Aorta (tissue), 5 donors: ENCODE data around the gene SASH1. TPM values are rescaled to one million over a fixed set of nuclear protein-coding genes. Genes with fewer than 3 reads are reported as not detected.

Experiments used
- ATAC-seq: fragments of 200-7000 bp; cut with Tn5 transposase; one replicate; pipeline ENCODE4 v1.9.1; 2022; ENCODE audit warnings: moderate library complexity; ENCODE audit not compliant: low FRiP score
- DNase-seq, 2 donors: peaks; one replicate each; pipeline ENCODE4 v3.0.0-alpha.2; 2020
- H3K27ac ChIP-seq, 2 donors: one replicate each; pipeline ENCODE4 v1.5.1; 2013; ENCODE audit warnings: low read length in 2 of 2, mild to moderate bottlenecking in 2 of 2, moderate library complexity in 2 of 2, control low read depth in 1 of 2, inconsistent platforms in 1 of 2, low read depth in 1 of 2
- H3K27me3 ChIP-seq, 2 donors: one replicate each; pipeline ENCODE4 v1.6.1; 2013; ENCODE audit warnings: control low read depth in 1 of 2, low read length in 1 of 2, mild to moderate bottlenecking in 1 of 2, moderate library complexity in 1 of 2; ENCODE audit not compliant: insufficient read depth in 2 of 2, control insufficient read depth in 1 of 2
- H3K36me3 ChIP-seq, 2 donors: one replicate each; pipeline ENCODE4 v1.6.1; 2013; ENCODE audit warnings: control low read depth in 1 of 2, low read length in 1 of 2, mild to moderate bottlenecking in 1 of 2; ENCODE audit not compliant: insufficient read depth in 2 of 2, control insufficient read depth in 1 of 2
- H3K4me1 ChIP-seq, 2 donors: one replicate each; pipeline ENCODE4 v1.6.1; 2013; ENCODE audit warnings: low read length in 2 of 2, control low read depth in 1 of 2, mild to moderate bottlenecking in 1 of 2, moderate library complexity in 1 of 2; ENCODE audit not compliant: insufficient read depth in 2 of 2, control insufficient read depth in 1 of 2
- H3K4me3 ChIP-seq, 2 donors: one replicate each; pipeline ENCODE4 v1.5.1; 2013; ENCODE audit warnings: low read length in 2 of 2, control low read depth in 1 of 2, mild to moderate bottlenecking in 1 of 2
- H3K9me3 ChIP-seq: one replicate; pipeline ENCODE4 v1.6.1; 2013; ENCODE audit warnings: mild to moderate bottlenecking, low read length; ENCODE audit not compliant: control insufficient read depth
- WGBS, 2 donors: extraction: QIAGEN DNeasy Blood & Tissue Kit; methylation state at CpG; one replicate each; pipeline ENCODE4 v1.1.7; 2013; 5-methylcytosine and 5-hydroxymethylcytosine counted together
- intact Hi-C, 2 donors: fragments of 100-400 bp; cut with DNase I; formaldehyde crosslinking; loops; one replicate each; pipeline versions ENCODE4 v1.14.2 to v1.15.0; 2022
- polyA plus RNA-seq, 2 donors: library from polyadenylated mRNA; stranded (reverse); fragments of 200-250 nt; gene quantifications; one replicate each; pipeline ENCODE4 v1.2.3, GENCODE V29; 2013
- total RNA-seq, 2 donors: library from RNA; stranded (reverse); fragmentation: NEBNext Ultra II Directional; extraction: Animal tissue kit (Norgen Biotek cat#: 25700); gene quantifications; one replicate each; pipeline ENCODE4 v1.2.1, GENCODE V29; 2021
- donor health status: healthy with polysubstance abuse.
- donor health status: Bipolar disorder and iron deficiency.
- donor health status: DM: no; HTN: no; CAD: no.
- donor health status: DM: no; HTN: no; CAD: no.
- donor health status: DM: yes; HTN: yes; CAD: no.

The SASH1 gene
- total and polyA plus RNA-seq, 4 donors: 10.3 to 120 (median 67.8) TPM

DNA sequence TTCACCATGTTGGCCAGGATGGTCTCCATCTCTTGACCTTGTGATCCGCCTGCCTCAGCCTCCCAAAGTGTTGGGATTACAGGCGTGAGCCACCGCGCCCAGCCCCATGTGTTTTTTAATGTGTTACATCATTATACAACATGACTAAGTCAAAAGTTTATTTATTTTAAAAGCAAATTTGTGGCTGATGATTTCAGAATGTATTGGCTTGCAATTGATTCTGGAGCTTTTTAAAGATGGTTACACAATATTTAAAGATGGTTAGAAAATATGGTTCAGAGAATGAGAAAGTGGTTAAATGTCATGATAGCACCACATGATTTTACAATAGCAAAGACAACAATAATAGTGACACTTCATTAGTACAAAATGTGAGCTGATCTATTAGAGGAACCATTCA lies 80.5 kb downstream of the SASH1 start:
- ATAC-seq (no peak), DNase-seq (no peak)
- H3K27ac ChIP-seq: no peak overlapping the region
- WGBS, 2 donors: 69 to 83% methylated on average over 4 of the region's 4 CpGs
- intact Hi-C loops: no loop called here
- no peaks in the 10 kb centered on the region for H3K9me3 ChIP-seq
- H3K27me3 ChIP-seq: no peaks in the 10 kb centered on the region
- no peaks in the 10 kb centered on the region for H3K36me3 ChIP-seq
- H3K4me1 ChIP-seq: peaks cover 0 to 2% of the 10 kb centered on the region in 2 donors
- no peak overlapping the region for H3K4me3 ChIP-seq

DNA sequence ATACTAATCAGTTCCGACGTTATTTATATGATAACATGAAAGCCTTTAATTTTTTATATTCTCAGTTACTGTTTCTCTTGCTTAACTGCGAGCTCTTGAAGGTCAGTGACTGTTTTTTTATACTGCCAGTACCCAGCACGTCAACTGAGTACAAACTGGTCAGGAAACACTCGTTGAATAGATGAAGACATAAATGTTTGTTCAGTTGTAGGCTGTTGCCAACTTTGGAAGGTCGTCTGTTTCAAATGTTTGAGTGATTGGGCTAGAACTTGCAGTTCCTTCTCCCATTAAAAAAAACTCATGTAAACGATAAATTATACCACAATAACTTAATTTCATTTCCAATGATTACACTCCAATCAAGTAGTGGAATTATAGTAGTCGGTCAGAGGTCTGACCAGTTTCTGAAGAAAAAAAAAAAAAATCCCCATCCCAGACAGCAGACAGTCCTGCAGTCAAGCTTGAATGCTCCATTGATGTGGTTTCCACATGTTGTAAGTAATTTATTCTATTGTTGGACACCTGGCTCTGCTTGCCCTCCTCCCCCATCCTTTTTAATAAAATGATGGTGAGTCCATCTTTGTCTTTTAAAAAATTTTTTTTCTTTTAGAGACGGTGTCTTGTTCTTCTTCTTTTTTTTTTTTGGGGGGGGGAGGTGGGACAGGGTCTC lies 81.1 kb downstream of the SASH1 start:
- H3K9me3 ChIP-seq: no peaks in the 10 kb centered on the region
- no peaks in the 10 kb centered on the region for H3K4me1 ChIP-seq
- 31% methylated on average over 9 of the region's 9 CpGs for WGBS, 2 donors
- no peak for DNase-seq
- intact Hi-C loops: no loop called here
- no peaks in the 10 kb centered on the region for H3K27me3 ChIP-seq
- no peaks in the 10 kb centered on the region for H3K36me3 ChIP-seq
- no peak overlapping the region for H3K27ac ChIP-seq
- peak; percentile 30 for ATAC-seq
- H3K4me3 ChIP-seq: no peak overlapping the region

DNA sequence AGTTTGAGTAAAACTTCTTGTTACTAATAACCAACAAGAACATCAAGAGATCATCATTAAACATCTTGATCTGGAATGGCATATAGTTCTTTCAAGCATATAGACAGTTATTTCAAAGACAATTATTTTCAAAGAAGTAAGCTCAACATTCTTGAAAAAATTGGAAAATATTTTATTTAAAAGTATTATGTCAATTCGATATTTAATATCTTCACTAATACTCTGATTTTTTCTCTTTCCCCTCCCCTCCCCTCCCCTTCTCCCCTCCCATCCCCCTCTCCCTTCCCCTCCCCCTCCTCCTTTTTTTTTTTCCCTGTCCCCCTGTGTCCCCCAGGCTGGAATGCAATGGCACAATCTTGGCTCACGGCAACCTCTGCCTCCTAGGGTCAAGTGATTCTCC lies 82.8 kb downstream of the SASH1 start:
- no peaks in the 10 kb centered on the region for H3K27me3 ChIP-seq
- 81 to 84% methylated on average over 2 of the region's 2 CpGs for WGBS, 2 donors
- DNase-seq: no peak
- H3K4me1 ChIP-seq: no peaks in the 10 kb centered on the region
- ATAC-seq: no peak
- no peaks in the 10 kb centered on the region for H3K36me3 ChIP-seq
- H3K9me3 ChIP-seq: no peaks in the 10 kb centered on the region
- no peak overlapping the region for H3K4me3 ChIP-seq
- intact Hi-C loops: no loop called here
- no peak overlapping the region for H3K27ac ChIP-seq

DNA sequence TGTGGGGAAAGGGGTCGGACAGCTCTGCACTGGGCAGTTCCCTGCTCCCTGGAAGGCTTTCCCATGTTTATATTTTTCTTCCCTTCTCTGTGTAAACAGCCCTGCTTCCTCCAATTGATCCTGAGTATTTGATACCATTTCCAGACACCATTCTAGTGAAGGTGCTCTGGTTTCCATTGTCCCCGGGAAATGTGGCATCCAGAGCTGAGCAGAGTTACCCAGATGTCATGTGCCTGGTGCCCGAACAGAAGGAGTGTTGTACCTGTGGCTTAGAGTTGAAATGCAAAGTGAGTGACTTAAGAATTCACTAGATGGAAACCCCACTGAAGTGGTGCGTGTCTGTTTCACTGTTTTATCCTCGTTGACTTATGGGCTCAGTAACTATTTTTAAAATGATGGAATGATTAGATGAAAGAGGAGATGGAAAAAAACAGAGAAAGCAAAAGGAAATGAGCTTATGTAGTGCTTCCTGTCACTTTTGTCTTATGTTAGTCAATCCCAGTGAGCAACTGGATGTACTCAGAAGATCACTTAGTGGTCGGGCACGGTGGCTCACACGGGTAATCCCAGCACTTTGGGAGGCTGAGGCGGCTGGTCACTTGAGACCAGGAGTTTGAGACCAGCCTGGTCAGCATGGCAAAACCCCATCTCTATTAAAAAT lies 83.8 kb downstream of the SASH1 start:
- no peaks in the 10 kb centered on the region for H3K4me1 ChIP-seq
- WGBS, 2 donors: 67 to 68% methylated on average over 9 of the region's 9 CpGs
- H3K27me3 ChIP-seq: no peaks in the 10 kb centered on the region
- intact Hi-C loops: no loop called here
- no peaks in the 10 kb centered on the region for H3K9me3 ChIP-seq
- no peaks in the 10 kb centered on the region for H3K36me3 ChIP-seq
- ATAC-seq (no peak), DNase-seq (no peak)
- no peak overlapping the region for H3K27ac ChIP-seq
- H3K4me3 ChIP-seq: no peak overlapping the region

DNA sequence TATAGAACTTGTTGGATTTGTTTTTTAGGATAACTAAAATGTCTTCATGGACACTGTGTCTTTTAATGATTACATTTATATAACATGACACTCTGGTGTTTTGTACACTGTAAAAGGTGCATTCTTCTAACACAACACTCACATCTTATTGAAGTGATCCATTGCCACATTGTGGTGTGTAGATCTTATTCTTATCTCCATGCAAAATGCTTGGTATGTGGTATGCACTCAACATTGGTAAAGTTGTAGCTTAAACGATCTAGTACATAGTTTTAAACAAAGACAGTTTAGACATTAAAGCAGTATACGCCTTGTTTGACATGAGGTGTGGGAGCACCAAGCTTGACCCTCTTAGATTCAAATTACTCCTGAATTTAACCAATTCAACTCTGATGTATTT lies 84.7 kb downstream of the SASH1 start:
- DNase-seq: no peak
- Histone ChIP-seq H3K4me1 (peaks cover 2 to 3% of the 10 kb centered on the region in 2 donors), H3K36me3 (no peaks in the 10 kb centered on the region), H3K9me3 (no peaks in the 10 kb centered on the region), H3K27ac (no peak overlapping the region), H3K27me3 (no peaks in the 10 kb centered on the region), H3K4me3 (no peak overlapping the region)
- ATAC-seq: no peak
- intact Hi-C loops: no loop called here
- WGBS, 2 donors: 51 to 65% methylated on average over 2 of the region's 2 CpGs

DNA sequence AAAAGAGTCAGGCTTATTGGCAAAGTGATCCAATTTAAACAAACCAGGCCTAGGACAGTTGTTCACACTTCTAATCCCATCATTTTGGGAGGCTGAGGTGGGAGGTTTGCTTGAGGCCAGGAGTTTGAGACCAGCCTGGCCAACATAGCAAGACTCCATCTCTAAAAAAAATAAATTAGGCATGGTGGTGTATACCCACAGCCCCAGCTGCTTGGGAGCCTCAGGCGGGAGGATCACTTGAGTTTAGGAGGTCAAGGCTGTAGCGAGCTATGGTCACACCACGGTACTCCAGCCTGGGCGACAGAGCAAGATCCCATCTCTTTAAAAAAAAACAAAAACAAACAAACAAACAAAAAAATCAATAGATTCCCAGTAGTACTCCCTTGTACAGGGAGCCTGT lies 86.8 kb downstream of the SASH1 start:
- WGBS, 2 donors: 94 to 96% methylated on average over 4 of the region's 4 CpGs
- ATAC-seq (no peak), DNase-seq (no peak)
- H3K27ac ChIP-seq: no peak overlapping the region
- no peaks in the 10 kb centered on the region for H3K27me3 ChIP-seq
- no peak overlapping the region for H3K4me3 ChIP-seq
- H3K4me1 ChIP-seq: peaks cover 6% of the 10 kb centered on the region in 2 donors
- no peaks in the 10 kb centered on the region for H3K36me3 ChIP-seq
- intact Hi-C loops: no loop called here
- no peaks in the 10 kb centered on the region for H3K9me3 ChIP-seq

DNA sequence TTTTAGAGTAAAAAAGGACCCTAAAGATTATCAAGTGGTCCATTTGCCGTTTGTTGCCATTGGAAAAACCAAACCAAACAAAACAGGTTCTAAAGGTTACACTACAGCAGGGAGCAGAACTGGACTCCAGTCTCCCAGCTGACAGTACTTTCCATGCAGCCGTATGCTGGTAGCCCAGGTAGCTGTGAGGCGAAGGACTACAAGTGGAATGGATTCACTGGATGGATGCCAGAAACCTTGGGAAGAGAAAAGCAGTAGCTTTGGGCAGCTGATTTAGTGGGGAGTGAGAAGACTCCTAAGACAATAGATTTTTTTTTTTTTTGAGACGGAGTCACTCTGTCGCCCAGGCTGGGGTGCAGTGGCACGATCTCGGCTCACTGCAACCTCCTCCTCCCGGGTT lies 88.3 kb downstream of the SASH1 start:
- 96 to 98% methylated on average over 8 of the region's 8 CpGs for WGBS, 2 donors
- no peak for DNase-seq
- no peaks in the 10 kb centered on the region for H3K9me3 ChIP-seq

DNA sequence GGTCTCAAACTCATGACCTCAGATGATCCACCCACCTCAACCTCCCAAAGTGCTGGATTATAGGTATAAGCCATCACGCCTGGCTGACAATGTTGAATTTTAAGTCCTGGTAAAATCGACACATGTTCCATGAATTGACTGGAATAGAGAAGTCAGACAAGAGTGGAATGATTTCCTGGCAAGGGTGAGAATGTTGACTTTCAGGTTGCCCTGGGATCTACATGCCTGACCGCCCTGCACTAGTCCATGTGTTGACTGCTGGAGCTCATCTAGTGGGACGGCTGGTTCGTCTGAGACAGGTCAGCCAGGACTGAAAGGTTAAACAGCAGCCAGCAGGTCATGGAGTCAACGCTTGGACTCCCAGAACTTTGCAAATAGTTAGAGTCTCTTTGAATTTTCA lies 88.8 kb downstream of the SASH1 start:
- ATAC-seq: no peak
- Histone ChIP-seq H3K27me3 (no peaks in the 10 kb centered on the region), H3K4me3 (no peak overlapping the region), H3K9me3 (no peaks in the 10 kb centered on the region), H3K27ac (no peak overlapping the region), H3K36me3 (no peaks in the 10 kb centered on the region), H3K4me1 (peaks cover 6% of the 10 kb centered on the region in 2 donors)
- WGBS, 2 donors: 88 to 91% methylated on average over 6 of the region's 6 CpGs
- no peak for DNase-seq
- intact Hi-C loops: no loop called here

More for the DNA sequence above, 88.3 kb downstream of the SASH1 start:
- intact Hi-C loops: no loop called here
- Histone ChIP-seq H3K36me3 (no peaks in the 10 kb centered on the region), H3K4me1 (peaks cover 6% of the 10 kb centered on the region in 2 donors), H3K27ac (no peak overlapping the region), H3K27me3 (no peaks in the 10 kb centered on the region), H3K4me3 (no peak overlapping the region)
- no peak for ATAC-seq

DNA sequence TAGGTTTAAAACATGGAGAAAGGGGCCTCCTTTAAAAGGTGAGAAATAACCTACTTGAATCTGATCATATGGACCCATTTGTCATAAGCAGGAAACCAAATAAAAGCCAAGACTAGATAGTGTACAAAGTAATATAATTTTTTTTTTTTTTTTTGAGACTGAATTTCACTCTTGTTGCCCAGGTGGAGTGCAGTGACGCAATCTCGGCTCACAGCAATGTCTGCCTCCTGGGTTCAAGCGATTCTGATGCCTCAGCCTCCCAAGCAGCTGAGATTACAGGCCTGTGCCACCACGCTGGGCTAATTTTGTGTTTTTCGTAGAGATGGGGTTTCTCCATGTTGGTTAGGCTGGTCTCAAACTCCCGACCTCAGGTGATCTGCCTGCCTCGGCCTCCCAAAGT lies 89.2 kb downstream of the SASH1 start:
- WGBS, 2 donors: 91% methylated on average over 7 of the region's 7 CpGs
- no peak overlapping the region for H3K27ac ChIP-seq
- no peaks in the 10 kb centered on the region for H3K36me3 ChIP-seq
- H3K4me1 ChIP-seq: peaks cover 6% of the 10 kb centered on the region in 2 donors
- intact Hi-C loops: no loop called here
- H3K9me3 ChIP-seq: no peaks in the 10 kb centered on the region
- no peak for DNase-seq
- H3K27me3 ChIP-seq: no peaks in the 10 kb centered on the region
- no peak overlapping the region for H3K4me3 ChIP-seq
- ATAC-seq: no peak
